Measurements from ENCODE around the gene TRIM2. TPM values are rescaled to one million over a fixed set of nuclear protein-coding genes. Genes with fewer than 3 reads are reported as not detected.
A peak's percentile ranks its signal among the peaks of the same experiment; 100 is the strongest.

The TRIM2 gene
- total and polyA plus RNA-seq, 2 experiments from 2014 or later = 32.7 to 40.4 TPM

DNA sequence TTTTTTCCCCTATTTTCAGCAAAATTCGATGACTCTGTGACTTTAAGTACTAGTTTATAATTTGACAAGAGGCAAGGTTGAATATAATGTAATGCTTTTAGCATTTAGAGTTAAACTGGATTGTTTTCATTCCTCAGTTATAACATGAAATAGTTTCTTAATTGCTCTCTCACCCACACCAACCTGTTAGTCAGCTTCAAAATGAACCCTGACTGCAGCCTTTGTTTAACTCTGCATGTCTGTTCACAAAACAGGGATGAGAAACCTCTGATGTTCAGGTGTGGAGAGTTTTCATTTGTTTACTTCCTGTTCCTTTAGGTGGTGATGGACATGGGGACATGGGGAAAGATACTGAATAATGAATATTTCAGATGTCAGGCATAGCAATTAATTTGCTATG is 90.4 kb downstream of the TRIM2 start:
- Histone ChIP-seq H3K4me1 (ENCODE audit: low read depth) (no peaks in the 10 kb centered on the region), H3K9me3 (ENCODE audit: low read depth) (no peaks in the 10 kb centered on the region), H3K27me3 (no peaks in the 10 kb centered on the region), H3K4me3 (no peak overlapping the region), H3K36me3 (peaks cover 25% of the 10 kb centered on the region), H3K27ac (no peak overlapping the region)
- DNase-seq (ENCODE audit: low read depth in 1 of 2, low spot score in 1 of 2) = no peak
- TF ChIP-seq, protein P1, sequence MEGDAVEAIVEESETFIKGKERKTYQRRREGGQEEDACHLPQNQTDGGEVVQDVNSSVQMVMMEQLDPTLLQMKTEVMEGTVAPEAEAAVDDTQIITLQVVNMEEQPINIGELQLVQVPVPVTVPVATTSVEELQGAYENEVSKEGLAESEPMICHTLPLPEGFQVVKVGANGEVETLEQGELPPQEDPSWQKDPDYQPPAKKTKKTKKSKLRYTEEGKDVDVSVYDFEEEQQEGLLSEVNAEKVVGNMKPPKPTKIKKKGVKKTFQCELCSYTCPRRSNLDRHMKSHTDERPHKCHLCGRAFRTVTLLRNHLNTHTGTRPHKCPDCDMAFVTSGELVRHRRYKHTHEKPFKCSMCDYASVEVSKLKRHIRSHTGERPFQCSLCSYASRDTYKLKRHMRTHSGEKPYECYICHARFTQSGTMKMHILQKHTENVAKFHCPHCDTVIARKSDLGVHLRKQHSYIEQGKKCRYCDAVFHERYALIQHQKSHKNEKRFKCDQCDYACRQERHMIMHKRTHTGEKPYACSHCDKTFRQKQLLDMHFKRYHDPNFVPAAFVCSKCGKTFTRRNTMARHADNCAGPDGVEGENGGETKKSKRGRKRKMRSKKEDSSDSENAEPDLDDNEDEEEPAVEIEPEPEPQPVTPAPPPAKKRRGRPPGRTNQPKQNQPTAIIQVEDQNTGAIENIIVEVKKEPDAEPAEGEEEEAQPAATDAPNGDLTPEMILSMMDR (IDR thresholded peaks at IDR 0.05; ENCODE audit: low read depth, low read length) = no peak

DNA sequence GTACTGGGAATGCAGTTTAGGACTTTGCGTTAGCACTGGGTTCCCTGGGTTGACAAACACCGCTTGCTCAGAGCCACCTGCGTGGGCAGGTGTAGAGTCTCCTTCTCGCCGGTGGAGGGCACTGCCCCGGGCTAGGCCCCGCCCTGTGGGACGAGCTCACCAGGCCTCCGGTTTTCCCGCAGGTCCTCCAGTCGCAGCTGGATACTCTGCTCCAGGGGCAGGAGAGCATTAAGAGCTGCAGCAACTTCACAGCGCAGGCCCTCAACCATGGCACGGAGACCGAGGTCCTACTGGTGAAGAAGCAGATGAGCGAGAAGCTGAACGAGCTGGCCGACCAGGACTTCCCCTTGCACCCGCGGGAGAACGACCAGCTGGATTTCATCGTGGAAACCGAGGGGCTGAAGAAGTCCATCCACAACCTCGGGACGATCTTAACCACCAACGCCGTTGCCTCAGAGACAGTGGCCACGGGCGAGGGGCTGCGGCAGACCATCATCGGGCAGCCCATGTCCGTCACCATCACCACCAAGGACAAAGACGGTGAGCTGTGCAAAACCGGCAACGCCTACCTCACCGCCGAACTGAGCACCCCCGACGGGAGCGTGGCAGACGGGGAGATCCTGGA is 91.0 kb downstream of the TRIM2 start:
- no peak for DNase-seq (ENCODE audit: low read depth in 1 of 2, low spot score in 1 of 2)
- H3K4me1 ChIP-seq (ENCODE audit: low read depth) = no peaks in the 10 kb centered on the region
- H3K4me3 ChIP-seq = no peak overlapping the region
- no peaks in the 10 kb centered on the region for H3K9me3 ChIP-seq (ENCODE audit: low read depth)
- peaks cover 25% of the 10 kb centered on the region for H3K36me3 ChIP-seq
- no peak overlapping the region for H3K27ac ChIP-seq
- TF ChIP-seq, protein P1 (IDR thresholded peaks at IDR 0.05; ENCODE audit: low read depth, low read length) = no peak
- H3K27me3 ChIP-seq = no peaks in the 10 kb centered on the region

DNA sequence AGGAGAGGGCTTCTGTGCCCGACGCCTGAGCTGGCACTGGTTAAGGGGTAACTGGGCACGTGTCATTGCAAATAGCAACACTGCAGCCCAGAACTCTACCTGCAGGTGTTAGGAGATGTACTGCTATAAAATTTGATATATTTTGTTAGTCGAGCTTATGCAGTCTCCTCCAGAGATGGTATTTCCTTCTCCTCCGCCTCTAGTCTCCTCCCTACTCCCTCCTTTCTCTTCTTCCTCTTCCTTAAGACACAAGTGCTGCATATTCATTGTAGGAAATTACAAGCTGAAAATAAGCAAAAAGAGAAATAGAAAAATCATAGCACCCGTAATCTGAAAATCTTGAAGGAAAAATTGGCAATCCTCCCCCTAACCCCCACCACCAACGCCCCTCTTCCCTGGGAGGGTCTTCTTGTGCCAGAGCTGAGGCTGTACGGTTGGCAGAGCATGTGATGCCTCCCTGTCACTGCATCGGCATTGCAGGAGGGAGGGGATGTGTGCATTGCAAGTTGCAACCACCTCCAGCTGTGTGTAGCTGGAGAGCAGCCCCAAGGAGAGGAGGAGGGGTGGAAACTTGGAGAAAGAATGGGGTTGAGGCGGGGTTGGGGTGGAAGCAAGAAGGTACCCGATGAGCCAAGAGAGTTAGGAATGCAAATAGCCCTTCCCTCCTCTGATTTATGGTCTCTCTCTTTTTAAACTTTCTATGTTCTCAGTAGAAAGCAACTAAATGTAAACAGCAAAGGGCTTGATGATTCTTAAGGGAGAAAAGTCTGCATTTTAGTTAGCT is 92.0 kb downstream of the TRIM2 start:
- TF ChIP-seq, protein P1 (IDR thresholded peaks at IDR 0.05; ENCODE audit: low read depth, low read length) = no peak

DNA sequence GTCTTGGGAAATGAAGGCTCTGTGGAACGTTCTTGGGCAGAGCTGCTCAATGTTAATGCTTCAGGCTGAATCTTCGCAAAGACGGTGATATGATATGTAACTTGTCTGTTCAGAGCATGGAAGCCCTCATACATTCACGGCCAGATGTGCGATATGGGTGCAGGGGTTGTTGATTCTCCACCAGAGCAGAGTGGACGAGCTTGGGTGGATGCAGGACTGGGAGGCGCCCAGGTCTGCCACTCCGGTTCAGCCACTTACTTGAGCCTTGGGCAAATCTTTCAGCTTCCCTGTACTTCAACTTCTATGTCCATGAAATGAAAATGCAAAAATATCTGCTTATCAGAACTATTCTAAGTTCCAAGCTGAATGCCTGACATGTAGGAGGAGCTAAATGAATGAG is 92.9 kb downstream of the TRIM2 start:
- no peak overlapping the region for H3K4me3 ChIP-seq
- H3K36me3 ChIP-seq = peaks cover 20% of the 10 kb centered on the region
- TF ChIP-seq, protein P1 (IDR thresholded peaks at IDR 0.05; ENCODE audit: low read depth, low read length) = no peak
- DNase-seq (ENCODE audit: low read depth in 1 of 2, low spot score in 1 of 2) = no peak
- no peak overlapping the region for H3K27ac ChIP-seq
- no peaks in the 10 kb centered on the region for H3K9me3 ChIP-seq (ENCODE audit: low read depth)
- no peaks in the 10 kb centered on the region for H3K4me1 ChIP-seq (ENCODE audit: low read depth)
- no peaks in the 10 kb centered on the region for H3K27me3 ChIP-seq

More for the DNA sequence above, 92.0 kb downstream of the TRIM2 start:
- Histone ChIP-seq H3K4me3 (no peak overlapping the region), H3K27ac (no peak overlapping the region), H3K4me1 (ENCODE audit: low read depth) (no peaks in the 10 kb centered on the region), H3K9me3 (ENCODE audit: low read depth) (no peaks in the 10 kb centered on the region), H3K27me3 (no peaks in the 10 kb centered on the region), H3K36me3 (peaks cover 20% of the 10 kb centered on the region)
- DNase-seq (ENCODE audit: low read depth in 1 of 2, low spot score in 1 of 2) = peak in 1 of 2 donors; percentile 35

DNA sequence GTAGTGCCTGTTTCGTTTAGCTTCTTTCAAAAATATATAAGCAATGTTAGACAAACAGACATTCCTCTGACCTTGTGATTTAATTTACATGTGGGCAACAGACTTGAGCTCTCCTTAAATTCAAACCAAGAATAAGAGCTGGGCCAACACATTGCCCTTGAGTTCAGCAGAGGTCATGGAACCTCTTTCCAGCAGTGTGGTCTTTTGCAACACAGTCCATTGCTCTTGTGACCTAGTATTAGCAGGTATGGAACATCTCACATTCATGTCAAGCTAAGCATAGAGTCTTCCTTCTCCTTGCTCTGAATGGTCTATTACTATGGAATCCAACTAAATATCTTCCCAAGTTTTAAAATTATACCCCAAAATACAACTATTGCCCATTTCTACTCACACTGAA is 106.5 kb downstream of the TRIM2 start:
- TF ChIP-seq, protein P1 (IDR thresholded peaks at IDR 0.05; ENCODE audit: low read depth, low read length) = no peak
- H3K4me1 ChIP-seq (ENCODE audit: low read depth) = no peaks in the 10 kb centered on the region
- no peak overlapping the region for H3K27ac ChIP-seq
- no peak overlapping the region for H3K4me3 ChIP-seq
- H3K27me3 ChIP-seq = no peaks in the 10 kb centered on the region
- H3K9me3 ChIP-seq (ENCODE audit: low read depth) = no peaks in the 10 kb centered on the region
- DNase-seq (ENCODE audit: low read depth in 1 of 2, low spot score in 1 of 2) = no peak
- H3K36me3 ChIP-seq = no peaks in the 10 kb centered on the region

Data from cardiac muscle cell (in vitro differentiated cells and primary cell).